Stomach (tissue), 4 donors: ENCODE results near the gene PYCR2.

ENCODE experiments used
- CTCF ChIP-seq, 7 experiments: fragments of 450-650 bp in 4 of 7; fragments of 200-600 bp in 3 of 7; sonication (generic) in 3 of 7; IDR thresholded peaks; one replicate each; pipeline ENCODE4 v1.5.1; 2016 to 2019; ENCODE audit warnings: antibody characterized with exemption in 7 of 7, control low read depth in 2 of 7, mild to moderate bottlenecking in 1 of 7
- POLR2A ChIP-seq, 4 donors: fragments of 450-650 bp; IDR thresholded peaks; one replicate each; pipeline ENCODE4 v1.6.1; 2016; ENCODE audit warnings: antibody characterized with exemption in 4 of 4, control low read depth in 2 of 4, mild to moderate bottlenecking in 1 of 4, moderate library complexity in 1 of 4
- POLR2AphosphoS5 ChIP-seq, 3 donors: sonication (generic); formaldehyde crosslinking; IDR thresholded peaks; one replicate each; pipeline ENCODE4 v1.6.1; 2016; ENCODE audit warnings: antibody characterized with exemption in 3 of 3

GRCh38 chr1:225880222-225880588 lies 43.8 kb downstream of the PYCR2 start:
- no peak for TF ChIP-seq CTCF (IDR thresholded peaks at IDR 0.05)
- TF ChIP-seq POLR2AphosphoS5 (IDR thresholded peaks at IDR 0.05), result no peak
- TF ChIP-seq POLR2A (IDR thresholded peaks at IDR 0.05), result no peak
